Measurements from ENCODE around the gene CALN1. TPM values are rescaled to one million over a fixed set of nuclear protein-coding genes. Genes with fewer than 3 reads are reported as not detected.

Gene CALN1
- total RNA-seq, 1 experiment from 2014 or later = 0.05 TPM

DNA sequence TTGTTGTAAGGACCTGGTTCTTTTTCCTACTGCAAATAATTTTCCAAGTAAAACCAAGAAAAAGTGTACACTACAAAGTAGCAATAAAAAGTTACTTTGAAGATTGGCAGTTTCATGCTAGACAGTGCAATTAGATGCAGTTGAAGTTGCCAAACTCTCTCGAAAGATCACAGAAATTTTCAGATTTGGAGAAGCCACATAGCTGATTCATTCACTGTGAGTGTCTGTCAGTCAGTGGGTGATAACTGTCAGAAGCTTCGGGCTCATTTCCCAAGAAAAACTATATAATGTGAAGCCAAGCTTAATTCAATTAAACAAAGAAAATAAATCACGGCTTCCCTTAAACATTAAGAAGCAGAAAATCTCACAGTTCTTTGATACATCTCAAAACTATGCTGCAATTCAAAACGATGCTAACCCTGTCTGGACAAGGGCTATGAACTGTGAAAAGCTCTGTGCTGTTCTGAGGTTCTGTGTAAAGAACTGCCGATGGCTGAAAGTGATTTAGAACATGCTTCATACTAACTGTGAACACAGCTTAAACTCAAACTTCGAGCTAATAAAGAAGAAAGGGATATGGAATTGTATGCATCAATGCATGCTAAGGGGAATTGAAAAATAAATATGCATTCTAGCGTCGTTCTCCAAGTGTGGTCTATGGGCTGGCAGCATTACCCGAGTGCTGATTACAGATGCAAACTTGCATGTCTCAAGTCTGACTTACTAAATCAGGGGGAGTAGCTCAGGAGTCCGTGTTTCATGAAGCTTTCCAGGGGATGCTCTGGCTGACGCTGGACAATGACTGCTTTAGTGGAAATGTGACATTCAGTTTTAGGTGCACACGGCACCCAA is 557.4 kb downstream of the CALN1 start:
- CTCF ChIA-PET = no interaction called here
- H3K27me3 ChIP-seq (ENCODE audit: control insufficient read depth, insufficient read depth, low read length) = 0 out of 2 replicates have a peak, but pooled peaks cover 4% of the 10 kb centered on the region
- H3K9me3 ChIP-seq (ENCODE audit: control insufficient read depth, insufficient read depth, low read depth, low read length) = no peaks in the 10 kb centered on the region
- no peaks in the 10 kb centered on the region for H3K36me3 ChIP-seq (ENCODE audit: control insufficient read depth, insufficient read depth, low read length)
- DNase-seq (ENCODE audit: low read depth, low spot score) (no peak), ATAC-seq (no peak)
- no peak overlapping the region for H3K4me3 ChIP-seq (ENCODE audit: low read depth in 2 of 2, low read length in 2 of 2)
- H3K27ac ChIP-seq (ENCODE audit: low read length) = no peak overlapping the region
- no peaks in the 10 kb centered on the region for H3K4me1 ChIP-seq (ENCODE audit: control insufficient read depth, insufficient read depth, low read length)
- TF ChIP-seq SIN3A (IDR thresholded peaks at IDR 0.05; ENCODE audit: borderline replicate concordance, insufficient read depth, low read depth, low read length) = no peak
- TF ChIP-seq TCF7L2 (IDR thresholded peaks at IDR 0.05; ENCODE audit: low read depth, low read length) = no peak
- TF ChIP-seq, protein P1, sequence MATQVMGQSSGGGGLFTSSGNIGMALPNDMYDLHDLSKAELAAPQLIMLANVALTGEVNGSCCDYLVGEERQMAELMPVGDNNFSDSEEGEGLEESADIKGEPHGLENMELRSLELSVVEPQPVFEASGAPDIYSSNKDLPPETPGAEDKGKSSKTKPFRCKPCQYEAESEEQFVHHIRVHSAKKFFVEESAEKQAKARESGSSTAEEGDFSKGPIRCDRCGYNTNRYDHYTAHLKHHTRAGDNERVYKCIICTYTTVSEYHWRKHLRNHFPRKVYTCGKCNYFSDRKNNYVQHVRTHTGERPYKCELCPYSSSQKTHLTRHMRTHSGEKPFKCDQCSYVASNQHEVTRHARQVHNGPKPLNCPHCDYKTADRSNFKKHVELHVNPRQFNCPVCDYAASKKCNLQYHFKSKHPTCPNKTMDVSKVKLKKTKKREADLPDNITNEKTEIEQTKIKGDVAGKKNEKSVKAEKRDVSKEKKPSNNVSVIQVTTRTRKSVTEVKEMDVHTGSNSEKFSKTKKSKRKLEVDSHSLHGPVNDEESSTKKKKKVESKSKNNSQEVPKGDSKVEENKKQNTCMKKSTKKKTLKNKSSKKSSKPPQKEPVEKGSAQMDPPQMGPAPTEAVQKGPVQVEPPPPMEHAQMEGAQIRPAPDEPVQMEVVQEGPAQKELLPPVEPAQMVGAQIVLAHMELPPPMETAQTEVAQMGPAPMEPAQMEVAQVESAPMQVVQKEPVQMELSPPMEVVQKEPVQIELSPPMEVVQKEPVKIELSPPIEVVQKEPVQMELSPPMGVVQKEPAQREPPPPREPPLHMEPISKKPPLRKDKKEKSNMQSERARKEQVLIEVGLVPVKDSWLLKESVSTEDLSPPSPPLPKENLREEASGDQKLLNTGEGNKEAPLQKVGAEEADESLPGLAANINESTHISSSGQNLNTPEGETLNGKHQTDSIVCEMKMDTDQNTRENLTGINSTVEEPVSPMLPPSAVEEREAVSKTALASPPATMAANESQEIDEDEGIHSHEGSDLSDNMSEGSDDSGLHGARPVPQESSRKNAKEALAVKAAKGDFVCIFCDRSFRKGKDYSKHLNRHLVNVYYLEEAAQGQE (IDR thresholded peaks at IDR 0.05; ENCODE audit: insufficient read depth in 1 of 2, low read depth in 2 of 2, low read length in 1 of 2) = no peak
- TF ChIP-seq POLR2AphosphoS5 (IDR thresholded peaks at IDR 0.05; ENCODE audit: low read depth, low read length) = no peak
- TF ChIP-seq, protein P2, sequence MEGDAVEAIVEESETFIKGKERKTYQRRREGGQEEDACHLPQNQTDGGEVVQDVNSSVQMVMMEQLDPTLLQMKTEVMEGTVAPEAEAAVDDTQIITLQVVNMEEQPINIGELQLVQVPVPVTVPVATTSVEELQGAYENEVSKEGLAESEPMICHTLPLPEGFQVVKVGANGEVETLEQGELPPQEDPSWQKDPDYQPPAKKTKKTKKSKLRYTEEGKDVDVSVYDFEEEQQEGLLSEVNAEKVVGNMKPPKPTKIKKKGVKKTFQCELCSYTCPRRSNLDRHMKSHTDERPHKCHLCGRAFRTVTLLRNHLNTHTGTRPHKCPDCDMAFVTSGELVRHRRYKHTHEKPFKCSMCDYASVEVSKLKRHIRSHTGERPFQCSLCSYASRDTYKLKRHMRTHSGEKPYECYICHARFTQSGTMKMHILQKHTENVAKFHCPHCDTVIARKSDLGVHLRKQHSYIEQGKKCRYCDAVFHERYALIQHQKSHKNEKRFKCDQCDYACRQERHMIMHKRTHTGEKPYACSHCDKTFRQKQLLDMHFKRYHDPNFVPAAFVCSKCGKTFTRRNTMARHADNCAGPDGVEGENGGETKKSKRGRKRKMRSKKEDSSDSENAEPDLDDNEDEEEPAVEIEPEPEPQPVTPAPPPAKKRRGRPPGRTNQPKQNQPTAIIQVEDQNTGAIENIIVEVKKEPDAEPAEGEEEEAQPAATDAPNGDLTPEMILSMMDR (IDR thresholded peaks at IDR 0.05) = no peak
- intact Hi-C loops (cut with micrococcal nuclease; ENCODE audit: unreplicated experiment) = no loop called here
- POLR2A ChIA-PET = no interaction called here
- no TSS peak for BruUV-seq (replicated peaks)
- in situ Hi-C loops (cut with HindIII; ENCODE audit: low pct_unique_long_range_greater_than_20kb, low sequenced_read_pairs) = no loop called here

- intact Hi-C loops (cut with micrococcal nuclease; ENCODE audit: unreplicated experiment) (no loop called here), in situ Hi-C loops (cut with HindIII; ENCODE audit: low pct_unique_long_range_greater_than_20kb, low sequenced_read_pairs) (no loop called here)
- CTCF ChIA-PET = interaction anchor here (0.7 kb wide), 1 partner anchor 268 kb away, joined by 9 read pairs; no protein-coding TSS in a partner anchor
- Histone ChIP-seq H3K4me3 (ENCODE audit: low read depth in 2 of 2, low read length in 2 of 2) (no peak overlapping the region), H3K9me3 (ENCODE audit: control insufficient read depth, insufficient read depth, low read depth, low read length) (no peaks in the 10 kb centered on the region), H3K4me1 (ENCODE audit: control insufficient read depth, insufficient read depth, low read length) (no peaks in the 10 kb centered on the region), H3K36me3 (ENCODE audit: control insufficient read depth, insufficient read depth, low read length) (no peaks in the 10 kb centered on the region), H3K27ac (ENCODE audit: low read length) (no peak overlapping the region), H3K27me3 (ENCODE audit: control insufficient read depth, insufficient read depth, low read length) (0 out of 2 replicates have a peak, but pooled peaks cover 4% of the 10 kb centered on the region)
- no TSS peak for BruUV-seq (replicated peaks)
- ATAC-seq (no peak), DNase-seq (ENCODE audit: low read depth, low spot score) (no peak)
- no peak for TF ChIP-seq TCF7L2 (IDR thresholded peaks at IDR 0.05; ENCODE audit: low read depth, low read length)
- TF ChIP-seq POLR2AphosphoS5 (IDR thresholded peaks at IDR 0.05; ENCODE audit: low read depth, low read length) = no peak
- TF ChIP-seq, protein P1 (IDR thresholded peaks at IDR 0.05; ENCODE audit: insufficient read depth in 1 of 2, low read depth in 2 of 2, low read length in 1 of 2) = no peak
- TF ChIP-seq SIN3A (IDR thresholded peaks at IDR 0.05; ENCODE audit: borderline replicate concordance, insufficient read depth, low read depth, low read length) = no peak
- TF ChIP-seq, protein P2 (IDR thresholded peaks at IDR 0.05) = no peak
- POLR2A ChIA-PET = no interaction called here
These were observed 560.2 kb downstream of the CALN1 start for GRCh38 chr7:71851776-71852498.

All from Panc1 (cell line).